ENCODE data around the gene USP6NL.

- TF ChIP-seq POLR2A (IDR thresholded peaks at IDR 0.05; ENCODE audit: low read depth) (no peak), EP300 (IDR thresholded peaks at IDR 0.05) (no peak), POLR2AphosphoS5 (IDR thresholded peaks at IDR 0.05) (no peak)
- TF ChIP-seq, protein P1, sequence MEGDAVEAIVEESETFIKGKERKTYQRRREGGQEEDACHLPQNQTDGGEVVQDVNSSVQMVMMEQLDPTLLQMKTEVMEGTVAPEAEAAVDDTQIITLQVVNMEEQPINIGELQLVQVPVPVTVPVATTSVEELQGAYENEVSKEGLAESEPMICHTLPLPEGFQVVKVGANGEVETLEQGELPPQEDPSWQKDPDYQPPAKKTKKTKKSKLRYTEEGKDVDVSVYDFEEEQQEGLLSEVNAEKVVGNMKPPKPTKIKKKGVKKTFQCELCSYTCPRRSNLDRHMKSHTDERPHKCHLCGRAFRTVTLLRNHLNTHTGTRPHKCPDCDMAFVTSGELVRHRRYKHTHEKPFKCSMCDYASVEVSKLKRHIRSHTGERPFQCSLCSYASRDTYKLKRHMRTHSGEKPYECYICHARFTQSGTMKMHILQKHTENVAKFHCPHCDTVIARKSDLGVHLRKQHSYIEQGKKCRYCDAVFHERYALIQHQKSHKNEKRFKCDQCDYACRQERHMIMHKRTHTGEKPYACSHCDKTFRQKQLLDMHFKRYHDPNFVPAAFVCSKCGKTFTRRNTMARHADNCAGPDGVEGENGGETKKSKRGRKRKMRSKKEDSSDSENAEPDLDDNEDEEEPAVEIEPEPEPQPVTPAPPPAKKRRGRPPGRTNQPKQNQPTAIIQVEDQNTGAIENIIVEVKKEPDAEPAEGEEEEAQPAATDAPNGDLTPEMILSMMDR (IDR thresholded peaks at IDR 0.05), result no peak
These were observed 206.5 kb downstream of the USP6NL start for GRCh38 chr10:11404901-11405300.

Data from esophagus muscularis mucosa (tissue), 4 donors.